ACC112 (cell line): Measurements from ENCODE around the gene PAFAH1B2.
A peak's percentile ranks its signal among the peaks of the same experiment; 100 is the strongest.

Experiments
- H2AFZ ChIP-seq: fragments of 200-600 bp; sonication (generic); one replicate; pipeline ENCODE4 v1.6.0; 2017; ENCODE audit warnings: antibody characterized with exemption, low read length; ENCODE audit not compliant: unreplicated experiment
- H3K27ac ChIP-seq: fragments of 200-600 bp; sonication (generic); 2 replicates; pipeline ENCODE4 v1.5.1; 2014; ENCODE audit warnings: low read depth, mild to moderate bottlenecking, antibody characterized with exemption, low read length, moderate library complexity
- H3K27me3 ChIP-seq: fragments of 200-600 bp; sonication (generic); 2 replicates; pipeline ENCODE4 v1.6.1; 2014; ENCODE audit warnings: mild to moderate bottlenecking, antibody characterized with exemption, low read length, moderate library complexity, mixed read lengths; ENCODE audit not compliant: insufficient read depth
- H3K36me3 ChIP-seq: fragments of 200-600 bp; sonication (generic); 2 replicates; pipeline ENCODE4 v1.6.1; 2016; ENCODE audit warnings: mild to moderate bottlenecking, antibody characterized with exemption, low read length, moderate library complexity, mixed read lengths; ENCODE audit not compliant: insufficient read depth
- H3K4me1 ChIP-seq: fragments of 200-600 bp; sonication (generic); one replicate; pipeline ENCODE4 v1.6.1; 2016; ENCODE audit warnings: low read length, mixed read lengths; ENCODE audit not compliant: insufficient read depth, unreplicated experiment, control insufficient read depth
- H3K4me3 ChIP-seq: fragments of 200-600 bp; sonication (generic); 2 replicates; pipeline ENCODE4 v1.5.1; 2014; ENCODE audit warnings: mild to moderate bottlenecking, low read depth, low read length
- H3K79me2 ChIP-seq: fragments of 200-600 bp; sonication (generic); one replicate; pipeline ENCODE4 v1.6.0; 2016; ENCODE audit warnings: low read length; ENCODE audit not compliant: control insufficient read depth, unreplicated experiment, insufficient read depth

The PAFAH1B2 gene

GRCh38 chr11:117199053-117199915, 55.2 kb downstream of the PAFAH1B2 start, which contains the start of gene TAGLN:
TSS of gene TAGLN (plus strand) at chr11:117199370. CDS start at chr11:117203014, 3,644 bp downstream.
- Histone ChIP-seq H3K79me2 (peaks cover 38% of the 10 kb centered on the region), H3K27me3 (no peaks in the 10 kb centered on the region)

GRCh38 chr11:117199916-117200812, 56.1 kb downstream of the PAFAH1B2 start:
- H3K27ac ChIP-seq = peak overlapping the region; percentile 80
- peaks cover 43% of the 10 kb centered on the region for H3K4me1 ChIP-seq
- peaks cover 14% of the 10 kb centered on the region; the same call in 1 of the 2 replicates for H3K36me3 ChIP-seq
- no peak overlapping the region for H2AFZ ChIP-seq
- H3K79me2 ChIP-seq = peaks cover 38% of the 10 kb centered on the region
- no peaks in the 10 kb centered on the region for H3K27me3 ChIP-seq
- H3K4me3 ChIP-seq = peak overlapping the region; percentile 74

More at GRCh38 chr11:117199053-117199915, 55.2 kb downstream of the PAFAH1B2 start, which contains the start of gene TAGLN:
- peak within 1 kb of the TSS; percentile 80 for H3K27ac ChIP-seq
- H3K36me3 ChIP-seq = peaks cover 14% of the 10 kb centered on the region; the same call in 1 of the 2 replicates
- H3K4me3 ChIP-seq = peak within 1 kb of the TSS; percentile 74
- peaks cover 43% of the 10 kb centered on the region for H3K4me1 ChIP-seq
- H2AFZ ChIP-seq = no peak within 1 kb of the TSS

GRCh38 chr11:117200813-117201657, 56.9 kb downstream of the PAFAH1B2 start:
- H3K4me3 ChIP-seq = peak overlapping the region; percentile 74
- H3K27me3 ChIP-seq = no peaks in the 10 kb centered on the region
- peaks cover 43% of the 10 kb centered on the region for H3K4me1 ChIP-seq
- peak overlapping the region; percentile 80 for H3K27ac ChIP-seq
- H2AFZ ChIP-seq = no peak overlapping the region
- H3K79me2 ChIP-seq = peaks cover 38% of the 10 kb centered on the region
- peaks cover 14% of the 10 kb centered on the region; the same call in 1 of the 2 replicates for H3K36me3 ChIP-seq

- no peak overlapping the region for H2AFZ ChIP-seq
- peaks cover 43% of the 10 kb centered on the region for H3K4me1 ChIP-seq
- H3K4me3 ChIP-seq = peak overlapping the region; percentile 74
- no peaks in the 10 kb centered on the region for H3K27me3 ChIP-seq
- peaks cover 14% of the 10 kb centered on the region; the same call in 1 of the 2 replicates for H3K36me3 ChIP-seq
- peaks cover 38% of the 10 kb centered on the region for H3K79me2 ChIP-seq
- H3K27ac ChIP-seq = peak overlapping the region; percentile 80
These were observed 57.7 kb downstream of the PAFAH1B2 start for GRCh38 chr11:117201658-117202305.

GRCh38 chr11:117202386-117203068, 58.4 kb downstream of the PAFAH1B2 start:
- Histone ChIP-seq H3K27ac (peak overlapping the region; percentile 80), H2AFZ (no peak overlapping the region), H3K79me2 (peaks cover 38% of the 10 kb centered on the region), H3K4me1 (peaks cover 43% of the 10 kb centered on the region), H3K4me3 (peak overlapping the region; percentile 74; the same call in 1 of the 2 replicates), H3K27me3 (no peaks in the 10 kb centered on the region), H3K36me3 (peaks cover 14% of the 10 kb centered on the region; the same call in 1 of the 2 replicates)

- no peak overlapping the region for H3K4me3 ChIP-seq
- no peak overlapping the region for H2AFZ ChIP-seq
- H3K27ac ChIP-seq = no peak overlapping the region
- peaks cover 14% of the 10 kb centered on the region; the same call in 1 of the 2 replicates for H3K36me3 ChIP-seq
- H3K27me3 ChIP-seq = no peaks in the 10 kb centered on the region
- peaks cover 41% of the 10 kb centered on the region for H3K4me1 ChIP-seq
- H3K79me2 ChIP-seq = peaks cover 38% of the 10 kb centered on the region
These were observed 59.0 kb downstream of the PAFAH1B2 start for GRCh38 chr11:117203069-117203407.

- Histone ChIP-seq H3K4me3 (no peak overlapping the region), H3K4me1 (peaks cover 30% of the 10 kb centered on the region), H3K27ac (no peak overlapping the region), H3K36me3 (peaks cover 14% of the 10 kb centered on the region; the same call in 1 of the 2 replicates), H2AFZ (no peak overlapping the region), H3K79me2 (peaks cover 32% of the 10 kb centered on the region), H3K27me3 (no peaks in the 10 kb centered on the region)
These were observed 60.4 kb downstream of the PAFAH1B2 start for GRCh38 chr11:117204283-117205080.

GRCh38 chr11:117205211-117205818, 61.2 kb downstream of the PAFAH1B2 start:
- Histone ChIP-seq H3K36me3 (peaks cover 14% of the 10 kb centered on the region; the same call in 1 of the 2 replicates), H3K4me3 (no peak overlapping the region), H2AFZ (no peak overlapping the region), H3K79me2 (peaks cover 24% of the 10 kb centered on the region), H3K27me3 (no peaks in the 10 kb centered on the region), H3K4me1 (peaks cover 22% of the 10 kb centered on the region), H3K27ac (no peak overlapping the region)
